HepG2 (cell line): ENCODE results near the gene ZCWPW2. TPM values are rescaled to one million over a fixed set of nuclear protein-coding genes. Genes with fewer than 3 reads are reported as not detected.

ENCODE experiments used
- ATAC-seq: fragments of 200-7000 bp; cut with Tn5 transposase; 3 replicates; pipeline ENCODE4 v1.9.1; 2020; ENCODE audit warnings: mild to moderate bottlenecking, moderate library complexity
- Bru-seq: library from RNA; stranded (reverse); fragments of 400-500 nt; gene quantifications from one replicate; lab custom pipeline; 2021; lab: Mats Ljungman, UMichigan
- BruChase-seq, 2 experiments: library from RNA; stranded (reverse); fragments of 400-500 nt; gene quantifications; one replicate each; lab custom pipeline; 2021; lab: Mats Ljungman, UMichigan
- BruUV-seq: library from RNA; stranded (reverse); fragments of 400-500 nt; replicated peaks from 2 replicates; lab custom pipeline; 2021; lab: Mats Ljungman, UMichigan
- CTCF ChIA-PET: fragments of 300-600 bp; formaldehyde crosslinking; extraction: SDS; loops from one replicate; lab custom pipeline; 2021; ENCODE audit warnings: low total read pairs, inconsistent platforms, low intra/inter-chr PET ratio; lab: Yijun Ruan, JAX
- POLR2A ChIA-PET: fragments of 350-600 bp; sonication (Branson Sonifier 250); formaldehyde crosslinking; loops from one replicate; lab custom pipeline; 2020; ENCODE audit warnings: antibody characterized with exemption, inconsistent platforms; lab: Yijun Ruan, JAX
- DNase-seq: peaks from one replicate; pipeline ENCODE4 v3.0.0-alpha.2; 2015; ENCODE audit warnings: low spot score
- FAIRE-seq: peaks from 3 replicates; lab custom pipeline; 2011; peaks lifted over from hg19 to GRCh38; lab: Jason Lieb, UNC
- H2AFZ ChIP-seq: one replicate; pipeline ENCODE4 v1.6.1; 2011; ENCODE audit warnings: low read length, inconsistent platforms
- H3K27ac ChIP-seq: fragments of 300-600 bp; 3 replicates; pipeline ENCODE4 v1.8.0; 2011; ENCODE audit warnings: mixed run types, mild to moderate bottlenecking, mixed read lengths, low read length, inconsistent platforms; ENCODE audit not compliant: insufficient read depth; ENCODE audit errors: extremely low read length
- H3K27me3 ChIP-seq, 2 experiments: fragments of 200-600 bp in 1 of 2; 2 replicates in 1 of 2; 3 replicates in 1 of 2; pipeline versions ENCODE4 v1.6.0 to v1.8.0; 2011; ENCODE audit warnings: low read length in 2 of 2, mild to moderate bottlenecking in 2 of 2, moderate library complexity in 2 of 2, inconsistent platforms in 1 of 2; ENCODE audit not compliant: insufficient read depth in 2 of 2, control insufficient read depth in 1 of 2
- H3K36me3 ChIP-seq, 2 experiments: fragments of 200-600 bp in 1 of 2; replicated peaks in 1 of 2; 2 replicates in 1 of 2; 3 replicates in 1 of 2; pipeline versions ENCODE4 v1.5.1 to v1.8.0; 2011; ENCODE audit warnings: low read length in 2 of 2, inconsistent platforms in 1 of 2; ENCODE audit not compliant: insufficient read depth in 2 of 2, control insufficient read depth in 1 of 2
- H3K4me1 ChIP-seq: 2 replicates; pipeline ENCODE4 v1.5.1; 2012; ENCODE audit warnings: low read length, inconsistent platforms; ENCODE audit not compliant: insufficient read depth
- H3K4me2 ChIP-seq: 2 replicates; pipeline ENCODE4 v1.6.0; 2011; ENCODE audit warnings: low read depth, low read length, inconsistent platforms
- H3K4me3 ChIP-seq, 3 experiments: fragments of 200-600 bp in 1 of 3; sonication (generic), shearing (Covaris generic) in 1 of 3; replicated peaks in 1 of 3; 2 replicates each; pipeline ENCODE4 v1.5.1; 2011 to 2016; ENCODE audit warnings: low read length in 3 of 3, inconsistent platforms in 2 of 3, low read depth in 2 of 3, mild to moderate bottlenecking in 2 of 3, control low read depth in 1 of 3, mixed read lengths in 1 of 3; ENCODE audit not compliant: insufficient read depth in 1 of 3
- H3K79me2 ChIP-seq: one replicate; pipeline ENCODE4 v1.6.1; 2011; ENCODE audit warnings: low read length, inconsistent platforms; ENCODE audit not compliant: insufficient read depth
- H3K9ac ChIP-seq: 2 replicates; pipeline ENCODE4 v1.6.0; 2011; ENCODE audit warnings: mild to moderate bottlenecking, low read depth, low read length, inconsistent platforms; ENCODE audit not compliant: insufficient read depth
- H3K9me3 ChIP-seq: 2 replicates; pipeline ENCODE4 v1.5.1; 2012; ENCODE audit warnings: mild to moderate bottlenecking, low read length
- H4K20me1 ChIP-seq: 2 replicates; pipeline ENCODE4 v1.6.0; 2011; ENCODE audit warnings: inconsistent platforms, mild to moderate bottlenecking, low read length, moderate library complexity; ENCODE audit not compliant: insufficient read depth
- ARNTL ChIP-seq: sonication (generic); formaldehyde crosslinking; IDR thresholded peaks from 2 replicates; pipeline ENCODE4 v1.4.0; 2020; ENCODE audit warnings: mild to moderate bottlenecking, missing genetic modification reagents
- ATF3 ChIP-seq: sonication (generic); formaldehyde crosslinking; IDR thresholded peaks from 2 replicates; pipeline ENCODE4 v1.4.0; 2020; ENCODE audit warnings: missing genetic modification reagents
- LCORL ChIP-seq, 2 experiments: fragments of 450-650 bp in 1 of 2; sonication (generic) in 1 of 2; formaldehyde crosslinking in 1 of 2; IDR thresholded peaks; 2 replicates each; pipeline versions ENCODE4 v1.5.0 to v1.6.1; 2017 to 2020; ENCODE audit warnings: antibody characterized with exemption in 1 of 2, missing genetic modification reagents in 1 of 2
- NAIF1 ChIP-seq: sonication (generic); formaldehyde crosslinking; IDR thresholded peaks from 2 replicates; pipeline ENCODE4 v1.5.0; 2020; ENCODE audit warnings: mild to moderate bottlenecking, missing genetic modification reagents, borderline replicate concordance
- ZMYM3 ChIP-seq: sonication (generic); formaldehyde crosslinking; IDR thresholded peaks from 2 replicates; pipeline ENCODE4 v1.5.1; 2020; ENCODE audit warnings: mild to moderate bottlenecking, missing genetic modification reagents
- ZNF292 ChIP-seq: sonication (generic); formaldehyde crosslinking; IDR thresholded peaks from 2 replicates; pipeline ENCODE4 v1.8.1; 2022; ENCODE audit warnings: mild to moderate bottlenecking, low read depth, missing genetic modification reagents, borderline replicate concordance
- ZNF510 ChIP-seq: sonication (generic); formaldehyde crosslinking; IDR thresholded peaks from 2 replicates; pipeline ENCODE4 v1.4.0; 2020; ENCODE audit warnings: low read depth, mild to moderate bottlenecking, missing genetic modification reagents
- ZNF713 ChIP-seq: sonication (generic); formaldehyde crosslinking; IDR thresholded peaks from 2 replicates; pipeline ENCODE4 v1.4.0; 2020; ENCODE audit warnings: mild to moderate bottlenecking, missing genetic modification reagents
- WGBS: methylation state at CpG from one replicate; pipeline ENCODE4 v1.1.6; 2017; ENCODE audit warnings: low lambda C conversion rate; 5-methylcytosine and 5-hydroxymethylcytosine counted together
- in situ Hi-C: cut with HindIII; loops from 2 replicates; pipeline ENCODE4 v1.10.0; 2017; ENCODE audit warnings: low pct_unique_long_range_greater_than_20kb; ENCODE audit not compliant: extremely low pct_ligation_motif_present
- intact Hi-C: fragments of 100-400 bp; cut with micrococcal nuclease; formaldehyde crosslinking; loops from one replicate; pipeline ENCODE4 v1.10.0; 2022; ENCODE audit not compliant: unreplicated experiment
- long read RNA-seq, 2 experiments: library from RNA in 1 of 2; library from polyadenylated mRNA in 1 of 2; stranded (forward) in 1 of 2; unstranded in 1 of 2; transcript quantifications; one replicate each; pipeline ENCODE4 v2.0.0, GENCODE V29; 2019 to 2022
- polyA minus RNA-seq, 3 experiments: library from RNA; depleted of rRNA, polyadenylated mRNA; stranded (reverse); fragments of >200 nt; gene quantifications; 2 replicates each; pipeline ENCODE4 v1.2.3, GENCODE V29; 2011; ENCODE audit warnings: low replicate concordance in 1 of 3
- polyA plus RNA-seq, 8 experiments: library from polyadenylated mRNA; depleted of rRNA in 3 of 8; stranded (reverse) in 7 of 8; unstranded in 1 of 8; fragments of >200 nt; fragmentation: Illumina TruSeq in 4 of 8; extraction: Trizol in 4 of 8; gene quantifications; 2 replicates each; pipeline versions ENCODE4 v1.2.1 to v1.2.3, GENCODE V29; 2011 to 2016; ENCODE audit warnings: low read depth in 4 of 8, missing spikeins in 1 of 8, mixed read lengths in 1 of 8; ENCODE audit not compliant: insufficient read depth in 1 of 8
- total RNA-seq, 5 experiments: library from RNA; depleted of rRNA; stranded (reverse); fragments of >200 nt; fragmentation: Illumina TruSeq; extraction: Trizol; gene quantifications; 2 replicates each; pipeline ENCODE4 v1.2.3, GENCODE V29; 2016; ENCODE audit warnings: low read depth in 1 of 5
- TF ChIP-seq, protein P1 (sequence below): IDR thresholded peaks from 2 replicates; pipeline ENCODE4 v1.6.1; 2016; ENCODE audit warnings: missing compliant biosample characterization, missing genetic modification reagents, borderline replicate concordance

Gene ZCWPW2, protein sequence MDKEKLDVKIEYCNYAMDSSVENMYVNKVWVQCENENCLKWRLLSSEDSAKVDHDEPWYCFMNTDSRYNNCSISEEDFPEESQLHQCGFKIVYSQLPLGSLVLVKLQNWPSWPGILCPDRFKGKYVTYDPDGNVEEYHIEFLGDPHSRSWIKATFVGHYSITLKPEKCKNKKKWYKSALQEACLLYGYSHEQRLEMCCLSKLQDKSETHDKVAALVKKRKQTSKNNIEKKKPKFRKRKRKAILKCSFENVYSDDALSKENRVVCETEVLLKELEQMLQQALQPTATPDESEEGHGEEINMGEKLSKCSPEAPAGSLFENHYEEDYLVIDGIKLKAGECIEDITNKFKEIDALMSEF
- total RNA-seq (2016; rRNA removed; fragmentation: Illumina TruSeq; extraction: Trizol), result 0.46 and 0.53 TPM in 2 replicates
- 0.18 and 0.30 TPM in 2 replicates for total RNA-seq (2016; cell fraction: cytosol; rRNA removed; fragmentation: Illumina TruSeq; extraction: Trizol; ENCODE audit: low read depth)
- total RNA-seq (2016; cell fraction: insoluble cytoplasmic fraction; rRNA removed; fragmentation: Illumina TruSeq; extraction: Trizol), result 0.35 and 0.40 TPM in 2 replicates
- 0.15 TPM in 1 of 2 replicates, not detected in the other for total RNA-seq (2016; cell fraction: membrane; rRNA removed; fragmentation: Illumina TruSeq; extraction: Trizol)
- 0.22 and 0.72 TPM in 2 replicates for total RNA-seq (2016; cell fraction: nucleus; rRNA removed; fragmentation: Illumina TruSeq; extraction: Trizol)
- 0.14 and 0.17 TPM in 2 replicates for polyA plus RNA-seq (2011; rRNA removed)
- 0.14 TPM in 1 of 2 replicates, not detected in the other for polyA plus RNA-seq (2011; cell fraction: cytosol; rRNA removed)
- 0.19 TPM in 1 of 2 replicates, not detected in the other for polyA plus RNA-seq (2011; cell fraction: nucleus; rRNA removed)
- 0.25 and 0.43 TPM in 2 replicates for polyA plus RNA-seq (2012)
- 0.19 TPM in 1 of 2 replicates, not detected in the other for polyA plus RNA-seq (2016; cell fraction: cytosol; fragmentation: Illumina TruSeq; extraction: Trizol; ENCODE audit: low read depth)
- 0.25 and 0.34 TPM in 2 replicates for polyA plus RNA-seq (2016; cell fraction: insoluble cytoplasmic fraction; fragmentation: Illumina TruSeq; extraction: Trizol; ENCODE audit: low read depth)
- polyA plus RNA-seq (2016; cell fraction: membrane; fragmentation: Illumina TruSeq; extraction: Trizol; ENCODE audit: low read depth), result 0.27 TPM in 1 of 2 replicates, not detected in the other
- polyA plus RNA-seq (2016; cell fraction: nucleus; fragmentation: Illumina TruSeq; extraction: Trizol; ENCODE audit: insufficient read depth, low read depth), result not detected in 2 replicates
- 0.34 TPM in 1 of 2 replicates, not detected in the other for polyA minus RNA-seq (2011; rRNA and poly(A)+ RNA removed; ENCODE audit: low replicate concordance)
- polyA minus RNA-seq (2011; cell fraction: cytosol; rRNA and poly(A)+ RNA removed), result not detected in 2 replicates
- 1.1 TPM in 1 of 2 replicates, not detected in the other for polyA minus RNA-seq (2011; cell fraction: nucleus; rRNA and poly(A)+ RNA removed)
- Bru-seq, nascent RNA, result percentile 37 among the genes with signal in this experiment
- BruChase-seq, experiment 1, labeled RNA remaining after a 6-hour chase, result percentile 38 among the genes with signal in this experiment
- BruChase-seq, experiment 2, labeled RNA remaining after a 2-hour chase, result percentile 42 among the genes with signal in this experiment
- long read RNA-seq, experiment 1, partial matches to known transcripts, result 1 of 1 reads
- long read RNA-seq, experiment 1, other reads (novel, unspliced or antisense), result 0 of 1 reads
- long read RNA-seq, experiment 2, result 0 reads

GRCh38 chr3:28348629-28349468 is at the start of gene ZCWPW2, which contains the start of gene AZI2:
Gene ZCWPW2 (plus strand): TSS chr3:28348721. CDS start chr3:28413069, 64,348 bp downstream.
Gene AZI2 (minus strand): TSS chr3:28348824. CDS start chr3:28340617, 8,207 bp downstream.
- ATAC-seq, result peak; percentile 91
- Histone ChIP-seq H3K36me3 (no peaks in the 10 kb centered on the region), H3K9me3 (no peaks in the 10 kb centered on the region), H3K4me1 (peaks cover 36% of the 10 kb centered on the region), H2AFZ (peak within 1 kb of the TSS; percentile 93), H3K79me2 (peaks cover 49% of the 10 kb centered on the region), H3K4me3 (peak within 1 kb of the TSS; percentile 76 to 94 (median 93)), H3K9ac (peak within 1 kb of the TSS; percentile 86), H4K20me1 (no peaks in the 10 kb centered on the region; the same call in 1 of the 2 replicates), H3K27me3 (no peaks in the 10 kb centered on the region), H3K27ac (peak within 1 kb of the TSS; percentile 96), H3K4me2 (peak within 1 kb of the TSS; percentile 76)
- POLR2A ChIA-PET, result interaction anchor here (0.7 to 1.9 kb wide), 13 partner anchors 9 to 864 kb away, joined by 3 to 15 read pairs (median 5); partner anchors contain the start of genes CMC1, EOMES and SLC4A7
- CTCF ChIA-PET, result no interaction called here
- peak; percentile 89 for DNase-seq
- no TSS peak for BruUV-seq
- intact Hi-C loops (loop anchor here (5.0 to 10.0 kb wide), 3 partner anchors 107 to 987 kb away; partner anchors contain the start of gene CMC1), in situ Hi-C loops (no loop called here)
- peak; percentile 68 for FAIRE-seq
- 1% methylated on average over 43 of the region's 83 CpGs for WGBS
- TF ChIP-seq, protein P1, sequence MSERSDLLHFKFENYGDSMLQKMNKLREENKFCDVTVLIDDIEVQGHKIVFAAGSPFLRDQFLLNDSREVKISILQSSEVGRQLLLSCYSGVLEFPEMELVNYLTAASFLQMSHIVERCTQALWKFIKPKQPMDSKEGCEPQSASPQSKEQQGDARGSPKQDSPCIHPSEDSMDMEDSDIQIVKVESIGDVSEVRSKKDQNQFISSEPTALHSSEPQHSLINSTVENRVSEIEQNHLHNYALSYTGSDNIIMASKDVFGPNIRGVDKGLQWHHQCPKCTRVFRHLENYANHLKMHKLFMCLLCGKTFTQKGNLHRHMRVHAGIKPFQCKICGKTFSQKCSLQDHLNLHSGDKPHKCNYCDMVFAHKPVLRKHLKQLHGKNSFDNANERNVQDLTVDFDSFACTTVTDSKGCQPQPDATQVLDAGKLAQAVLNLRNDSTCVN (CRISPR knock-in tag), result peak; percentile 28; the same call in 1 of the 2 replicates
- TF ChIP-seq ZMYM3 (no peak), ZNF713 (CRISPR knock-in tag) (no peak), LCORL (IDR thresholded peaks at IDR 0.05) (no peak), LCORL (CRISPR knock-in tag; IDR thresholded peaks at IDR 0.05) (peak; percentile 49; the same call in 1 of the 2 replicates), ARNTL (peak; percentile 52; the same call in 1 of the 2 replicates), ZNF510 (CRISPR knock-in tag) (peak; percentile 78; the same call in 1 of the 2 replicates), ZNF292 (CRISPR knock-in tag) (peak; percentile 45; the same call in 1 of the 2 replicates), NAIF1 (peak; percentile 42; the same call in 1 of the 2 replicates), ATF3 (CRISPR knock-in tag) (no peak)
